Breast epithelium (tissue), 3 donors: Measurements from ENCODE around the gene HDHD5.

ENCODE experiments used
- POLR2A ChIP-seq: fragments of 450-650 bp; IDR thresholded peaks from one replicate; pipeline ENCODE4 v1.6.1; 2016; ENCODE audit warnings: antibody characterized with exemption, mild to moderate bottlenecking, moderate library complexity
- TF ChIP-seq, protein P1 (sequence below), 3 donors: fragments of 450-650 bp; IDR thresholded peaks; one replicate each; pipeline ENCODE4 v1.5.1; 2016 to 2017; ENCODE audit warnings: antibody characterized with exemption in 3 of 3, mild to moderate bottlenecking in 3 of 3, moderate library complexity in 3 of 3

DNA sequence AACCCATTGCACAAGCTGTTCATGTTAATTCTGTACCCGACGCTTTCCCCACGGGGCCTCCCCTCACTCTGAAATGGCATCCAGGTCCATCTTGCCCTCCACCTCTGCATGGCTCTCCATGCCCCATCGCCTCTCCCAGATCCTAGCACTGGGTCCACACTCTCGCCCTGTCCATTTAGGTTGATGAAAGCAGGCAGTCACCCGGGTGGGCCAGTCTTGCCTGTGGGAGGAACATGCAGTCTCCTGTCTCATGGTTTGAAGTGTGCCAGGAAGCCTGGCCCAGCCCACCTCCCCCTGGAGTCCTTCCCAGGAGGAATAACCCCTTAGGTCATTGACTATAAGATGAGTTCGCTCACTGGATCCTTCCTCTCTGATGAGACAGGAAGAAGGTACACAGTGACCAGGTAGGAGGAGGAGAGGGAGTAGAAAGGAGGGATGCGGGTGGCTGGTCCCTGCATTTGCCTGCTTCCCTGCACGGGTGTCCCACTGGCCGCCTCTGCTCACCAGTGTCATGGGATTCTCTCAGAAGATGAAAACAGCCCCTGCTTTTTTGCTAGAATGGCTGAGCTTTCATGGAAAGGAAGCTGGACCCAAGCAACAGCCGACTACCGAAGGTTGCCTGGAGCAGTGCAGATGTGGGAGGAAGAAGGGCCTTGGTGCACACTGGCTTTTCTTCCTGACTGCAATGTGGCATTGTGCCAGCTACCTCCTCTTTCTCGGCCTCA lies 44.7 kb downstream of the HDHD5 start:
- TF ChIP-seq, protein P1, sequence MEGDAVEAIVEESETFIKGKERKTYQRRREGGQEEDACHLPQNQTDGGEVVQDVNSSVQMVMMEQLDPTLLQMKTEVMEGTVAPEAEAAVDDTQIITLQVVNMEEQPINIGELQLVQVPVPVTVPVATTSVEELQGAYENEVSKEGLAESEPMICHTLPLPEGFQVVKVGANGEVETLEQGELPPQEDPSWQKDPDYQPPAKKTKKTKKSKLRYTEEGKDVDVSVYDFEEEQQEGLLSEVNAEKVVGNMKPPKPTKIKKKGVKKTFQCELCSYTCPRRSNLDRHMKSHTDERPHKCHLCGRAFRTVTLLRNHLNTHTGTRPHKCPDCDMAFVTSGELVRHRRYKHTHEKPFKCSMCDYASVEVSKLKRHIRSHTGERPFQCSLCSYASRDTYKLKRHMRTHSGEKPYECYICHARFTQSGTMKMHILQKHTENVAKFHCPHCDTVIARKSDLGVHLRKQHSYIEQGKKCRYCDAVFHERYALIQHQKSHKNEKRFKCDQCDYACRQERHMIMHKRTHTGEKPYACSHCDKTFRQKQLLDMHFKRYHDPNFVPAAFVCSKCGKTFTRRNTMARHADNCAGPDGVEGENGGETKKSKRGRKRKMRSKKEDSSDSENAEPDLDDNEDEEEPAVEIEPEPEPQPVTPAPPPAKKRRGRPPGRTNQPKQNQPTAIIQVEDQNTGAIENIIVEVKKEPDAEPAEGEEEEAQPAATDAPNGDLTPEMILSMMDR (IDR thresholded peaks at IDR 0.05): no peak
- TF ChIP-seq POLR2A: no peak
